Gastrocnemius medialis (tissue), 4 donors: ENCODE measurements around the gene MPV17. TPM values are rescaled to one million over a fixed set of nuclear protein-coding genes. Genes with fewer than 3 reads are reported as not detected.
A peak's percentile ranks its signal among the peaks of the same experiment; 100 is the strongest.

Experiments
- ATAC-seq, 2 donors: fragments of 150-250 bp; one replicate each; pipeline ENCODE4 v1.9.1; 2016
- DNase-seq, 2 donors: peaks; one replicate each; pipeline ENCODE4 v3.0.0-alpha.2; 2019
- H3K27ac ChIP-seq, 4 donors: fragments of 200-600 bp; sonication (generic); 1 replicate in 1 of 4; 2 replicates in 3 of 4; pipeline ENCODE4 v1.5.1; 2016 to 2018; ENCODE audit warnings: mild to moderate bottlenecking in 2 of 4, moderate library complexity in 1 of 4
- H3K27me3 ChIP-seq, 3 donors: fragments of 200-600 bp; sonication (generic) in 2 of 3; 1 replicate in 1 of 3; 2 replicates in 2 of 3; pipeline versions ENCODE4 v1.5.1 to v1.6.0; 2016 to 2019; ENCODE audit warnings: mild to moderate bottlenecking in 1 of 3, moderate library complexity in 1 of 3
- H3K36me3 ChIP-seq, 2 donors: fragments of 200-600 bp; sonication (generic) in 1 of 2; one replicate each; pipeline ENCODE4 v1.5.1; 2017 to 2018
- H3K4me1 ChIP-seq, 2 donors: fragments of 200-600 bp; sonication (generic) in 1 of 2; one replicate each; pipeline ENCODE4 v1.5.1; 2016 to 2017; ENCODE audit warnings: mild to moderate bottlenecking in 2 of 2
- H3K4me3 ChIP-seq, 4 donors: fragments of 200-600 bp; sonication (generic) in 3 of 4; 1 replicate in 1 of 4; 2 replicates in 3 of 4; pipeline ENCODE4 v1.5.1; 2016 to 2019; ENCODE audit warnings: mild to moderate bottlenecking in 2 of 4
- H3K9me3 ChIP-seq, 3 donors: fragments of 200-600 bp; sonication (generic) in 2 of 3; 1 replicate in 1 of 3; 2 replicates in 2 of 3; pipeline ENCODE4 v1.5.1; 2016 to 2019
- POLR2A ChIP-seq, 2 donors: fragments of 450-650 bp; IDR thresholded peaks; one replicate each; pipeline ENCODE4 v1.6.1; 2017; ENCODE audit warnings: antibody characterized with exemption in 2 of 2, mild to moderate bottlenecking in 2 of 2, moderate library complexity in 2 of 2
- in situ Hi-C, 4 donors: fragments of 200-750 bp; cut with MboI; loops; one replicate each; pipeline versions ENCODE4 v1.15.0 to v1.8.0; 2017; ENCODE audit warnings: low sequenced_read_pairs in 4 of 4
- intact Hi-C: fragments of 100-400 bp; cut with DNase I; formaldehyde crosslinking; loops from one replicate; pipeline ENCODE4 v1.15.1; 2023; ENCODE audit warnings: low total_unique reads
- total RNA-seq, 4 donors: library from RNA; depleted of rRNA; stranded (reverse); fragments of >200 nt; gene quantifications; one replicate each; pipeline versions ENCODE4 v1.1.0 to v1.2.3, GENCODE V29; 2016
- TF ChIP-seq, protein P1 (sequence below), 5 experiments: fragments of 450-650 bp in 3 of 5; fragments of 200-600 bp in 2 of 5; sonication (generic) in 2 of 5; IDR thresholded peaks in 4 of 5; conservative IDR thresholded peaks in 1 of 5; 1 replicate in 4 of 5; 2 replicates in 1 of 5; pipeline ENCODE4 v1.5.1; 2016 to 2019; ENCODE audit warnings: antibody characterized with exemption in 5 of 5, mild to moderate bottlenecking in 3 of 5, moderate library complexity in 3 of 5

MPV17 gene
- total RNA-seq, 4 donors from 2014 or later = 9.9 to 16.0 (median 11.5) TPM

DNA sequence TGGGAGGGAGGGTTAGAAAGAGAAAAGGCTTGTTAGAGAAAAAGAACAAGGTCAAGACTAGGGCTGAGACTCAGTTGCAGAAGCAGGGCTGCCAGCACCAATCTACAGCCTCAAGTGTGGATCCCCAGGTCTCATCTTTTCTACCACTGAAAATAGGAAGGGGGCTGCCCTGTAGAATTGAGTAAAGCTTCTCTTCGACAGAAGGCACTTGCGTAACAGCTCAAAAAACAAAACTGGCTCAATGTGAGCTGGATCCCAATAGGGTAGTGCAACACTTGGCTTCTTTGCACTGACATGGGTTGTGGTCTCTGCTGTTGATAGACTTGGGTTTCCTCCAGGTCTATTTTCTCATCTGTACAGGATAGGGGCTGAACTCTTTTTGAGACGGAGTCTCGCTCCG, 1.8 kb upstream of the MPV17 start:
- intact Hi-C loops (no loop called here), in situ Hi-C loops (no loop called here)
- peak overlapping the region in 3 of 4 donors; percentile 95 to 100 (median 98) for H3K27ac ChIP-seq
- no peaks in the 10 kb centered on the region for H3K27me3 ChIP-seq
- no peak overlapping the region for H3K4me3 ChIP-seq
- peaks cover 31 to 33% of the 10 kb centered on the region in 2 donors for H3K4me1 ChIP-seq
- ATAC-seq (no peak), DNase-seq (no peak)
- H3K9me3 ChIP-seq = no peaks in the 10 kb centered on the region
- TF ChIP-seq, protein P1, sequence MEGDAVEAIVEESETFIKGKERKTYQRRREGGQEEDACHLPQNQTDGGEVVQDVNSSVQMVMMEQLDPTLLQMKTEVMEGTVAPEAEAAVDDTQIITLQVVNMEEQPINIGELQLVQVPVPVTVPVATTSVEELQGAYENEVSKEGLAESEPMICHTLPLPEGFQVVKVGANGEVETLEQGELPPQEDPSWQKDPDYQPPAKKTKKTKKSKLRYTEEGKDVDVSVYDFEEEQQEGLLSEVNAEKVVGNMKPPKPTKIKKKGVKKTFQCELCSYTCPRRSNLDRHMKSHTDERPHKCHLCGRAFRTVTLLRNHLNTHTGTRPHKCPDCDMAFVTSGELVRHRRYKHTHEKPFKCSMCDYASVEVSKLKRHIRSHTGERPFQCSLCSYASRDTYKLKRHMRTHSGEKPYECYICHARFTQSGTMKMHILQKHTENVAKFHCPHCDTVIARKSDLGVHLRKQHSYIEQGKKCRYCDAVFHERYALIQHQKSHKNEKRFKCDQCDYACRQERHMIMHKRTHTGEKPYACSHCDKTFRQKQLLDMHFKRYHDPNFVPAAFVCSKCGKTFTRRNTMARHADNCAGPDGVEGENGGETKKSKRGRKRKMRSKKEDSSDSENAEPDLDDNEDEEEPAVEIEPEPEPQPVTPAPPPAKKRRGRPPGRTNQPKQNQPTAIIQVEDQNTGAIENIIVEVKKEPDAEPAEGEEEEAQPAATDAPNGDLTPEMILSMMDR (IDR thresholded peaks at IDR 0.05 in 4 of 5, conservative IDR thresholded peaks at IDR 0.05 in 1 of 5) = no peak
- no peak for TF ChIP-seq POLR2A (IDR thresholded peaks at IDR 0.05)
- peaks cover 0 to 41% of the 10 kb centered on the region in 2 donors for H3K36me3 ChIP-seq

DNA sequence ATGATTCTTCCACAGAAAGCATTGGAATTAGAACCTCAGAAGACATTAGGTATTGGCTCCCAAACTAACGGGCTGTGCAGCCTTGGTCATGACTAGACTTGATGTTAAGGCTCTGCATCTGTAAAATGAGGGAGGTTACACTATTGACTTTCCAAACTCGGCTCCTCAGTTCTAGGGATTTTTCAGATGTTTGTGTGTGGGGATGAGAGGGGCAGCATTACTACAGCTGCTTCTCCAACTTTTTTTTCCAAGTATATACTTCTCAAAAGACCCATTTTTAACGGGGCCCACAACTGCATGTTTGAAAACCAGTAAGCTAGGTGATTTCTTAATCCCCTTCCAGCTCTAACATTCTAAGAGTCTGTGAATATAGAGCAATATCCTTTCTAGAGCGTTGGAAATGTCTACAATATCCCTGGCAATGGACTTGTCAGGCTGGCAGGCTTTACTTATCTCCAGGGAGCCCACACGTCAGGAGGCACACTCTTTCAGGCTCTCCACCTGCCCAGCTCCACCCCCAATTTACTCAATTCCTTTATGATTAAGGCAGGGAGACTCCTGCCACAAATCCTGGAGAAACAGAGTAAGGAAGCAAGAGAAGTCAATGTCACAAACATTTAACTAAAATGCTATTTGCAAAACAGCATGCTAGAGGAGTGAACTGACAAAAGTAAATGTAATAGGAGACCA, 844 bp upstream of the MPV17 start:
- no peaks in the 10 kb centered on the region for H3K9me3 ChIP-seq
- intact Hi-C loops = loop anchor here (1.0 to 2.0 kb wide), 2 partner anchors 33 to 57 kb away; partner anchors contain the start of genes GTF3C2 and ZNF513
- no peaks in the 10 kb centered on the region for H3K27me3 ChIP-seq
- peaks cover 0 to 31% of the 10 kb centered on the region in 2 donors for H3K36me3 ChIP-seq
- peak overlapping the region; percentile 95 to 100 (median 98) for H3K27ac ChIP-seq
- DNase-seq = no peak
- TF ChIP-seq, protein P1 (IDR thresholded peaks at IDR 0.05 in 4 of 5, conservative IDR thresholded peaks at IDR 0.05 in 1 of 5) = no peak
- TF ChIP-seq POLR2A (IDR thresholded peaks at IDR 0.05) = no peak
- in situ Hi-C loops = no loop called here
- H3K4me3 ChIP-seq = peak overlapping the region; percentile 80 to 89 (median 82)
- ATAC-seq = no peak
- H3K4me1 ChIP-seq = peaks cover 37 to 40% of the 10 kb centered on the region in 2 donors

- DNase-seq = peak in 1 of 2 donors; percentile 73
- peak overlapping the region; percentile 80 to 89 (median 82) for H3K4me3 ChIP-seq
- in situ Hi-C loops = no loop called here
- peak overlapping the region; percentile 95 to 100 (median 98) for H3K27ac ChIP-seq
- H3K4me1 ChIP-seq = peaks cover 39 to 44% of the 10 kb centered on the region in 2 donors
- peak; percentile 6 to 9 for ATAC-seq
- no peaks in the 10 kb centered on the region for H3K27me3 ChIP-seq
- H3K9me3 ChIP-seq = no peaks in the 10 kb centered on the region
- intact Hi-C loops = loop anchor here (1.0 to 2.0 kb wide), 2 partner anchors 48 to 58 kb away; partner anchors contain the start of genes EIF2B4, SNX17 and ZNF513
- no peak for TF ChIP-seq POLR2A (IDR thresholded peaks at IDR 0.05)
- TF ChIP-seq, protein P1 (IDR thresholded peaks at IDR 0.05 in 4 of 5, conservative IDR thresholded peaks at IDR 0.05 in 1 of 5) = no peak
- H3K36me3 ChIP-seq = peaks cover 0 to 17% of the 10 kb centered on the region in 2 donors
Measured at GRCh38 chr2:27322301-27322765, 564 bp downstream of the MPV17 start.

DNA sequence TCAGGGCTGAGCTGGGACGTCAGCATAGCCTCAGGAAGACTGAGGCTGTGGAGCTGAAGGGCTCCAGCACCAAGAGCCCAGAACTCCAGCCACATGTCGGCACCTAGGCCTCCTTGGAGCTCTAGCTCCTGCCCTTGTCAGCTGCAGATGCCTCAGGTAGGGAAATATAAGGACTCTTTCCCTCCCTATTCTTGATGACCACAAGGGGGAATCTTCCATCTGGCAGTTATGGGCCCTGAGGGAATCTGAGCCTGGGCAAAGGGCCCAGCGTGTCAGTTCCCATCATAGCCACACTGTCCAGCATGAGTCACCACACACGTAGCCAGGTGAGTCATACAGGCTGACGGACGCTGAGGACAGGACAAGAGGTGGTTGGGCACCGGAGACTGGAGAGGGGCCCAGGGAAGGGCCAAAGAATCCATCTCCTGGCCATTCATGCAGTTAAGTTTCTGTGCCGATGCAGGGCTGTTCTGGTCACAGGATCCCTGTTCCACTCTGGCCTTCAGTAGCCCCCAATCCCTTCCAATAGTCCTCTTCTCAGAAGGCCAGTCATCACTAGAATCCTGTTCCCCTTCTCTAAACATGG, 1.8 kb downstream of the MPV17 start:
- Histone ChIP-seq H3K27me3 (no peaks in the 10 kb centered on the region), H3K27ac (peak overlapping the region; percentile 95 to 100 (median 98)), H3K4me1 (peaks cover 46 to 56% of the 10 kb centered on the region in 2 donors), H3K4me3 (peak overlapping the region in 2 of 4 donors; percentile 80 to 82), H3K9me3 (no peaks in the 10 kb centered on the region), H3K36me3 (peaks cover 0 to 4% of the 10 kb centered on the region in 2 donors)
- in situ Hi-C loops = no loop called here
- intact Hi-C loops = loop anchor here (2.0 kb wide), 1 partner anchor 38 kb away; the partner anchor contains the start of gene TRIM54
- DNase-seq (peak; percentile 91 to 99), ATAC-seq (peak; percentile 64 to 70)
- TF ChIP-seq POLR2A (IDR thresholded peaks at IDR 0.05) = peak; percentile 78 to 82
- TF ChIP-seq, protein P1 (IDR thresholded peaks at IDR 0.05 in 4 of 5, conservative IDR thresholded peaks at IDR 0.05 in 1 of 5) = peak; percentile 59 to 77 (median 63)
